Skin of body (tissue), 2 donors: ENCODE data around the gene PPIE. TPM values are rescaled to one million over a fixed set of nuclear protein-coding genes. Genes with fewer than 3 reads are reported as not detected.

Source experiments
- DNase-seq: peaks from one replicate; lab custom pipeline; 2025; lab: John Stamatoyannopoulos, UW
- total RNA-seq: library from RNA; depleted of rRNA; stranded (reverse); fragments of >200 nt; gene quantifications from one replicate; pipeline ENCODE4 v1.2.3, GENCODE V29; 2014

The PPIE gene
- total RNA-seq, 1 donor from 2014 or later, result 26.0 TPM

GRCh38 chr1:39720094-39720999 lies 18.3 kb upstream of the PPIE start:
- DNase-seq, result no peak

GRCh38 chr1:39721664-39722063 lies 17.0 kb upstream of the PPIE start:
- DNase-seq, result no peak

GRCh38 chr1:39722495-39722894 lies 16.2 kb upstream of the PPIE start:
- DNase-seq, result no peak

GRCh38 chr1:39726600-39726999 lies 12.1 kb upstream of the PPIE start:
- DNase-seq, result no peak

- DNase-seq, result no peak
These were observed 11.3 kb upstream of the PPIE start for GRCh38 chr1:39727221-39727931.

GRCh38 chr1:39727932-39728317 lies 10.8 kb upstream of the PPIE start:
- no peak for DNase-seq

- no peak for DNase-seq
These were observed 9.7 kb upstream of the PPIE start for GRCh38 chr1:39729030-39729429.

- DNase-seq, result no peak
These were observed 8.8 kb upstream of the PPIE start for GRCh38 chr1:39729842-39730241.

- DNase-seq, result no peak
These were observed 6.0 kb upstream of the PPIE start for GRCh38 chr1:39732730-39733129.

GRCh38 chr1:39733161-39733560 lies 5.5 kb upstream of the PPIE start:
- no peak for DNase-seq

GRCh38 chr1:39735731-39736130 lies 3.0 kb upstream of the PPIE start:
- no peak for DNase-seq

- DNase-seq, result no peak
These were observed 1.0 kb upstream of the PPIE start for GRCh38 chr1:39737546-39738169.

GRCh38 chr1:39745016-39745670 lies 6.5 kb downstream of the PPIE start:
- no peak for DNase-seq

- no peak for DNase-seq
These were observed 12.9 kb downstream of the PPIE start for GRCh38 chr1:39751595-39751994.

- DNase-seq, result no peak
These were observed 14.0 kb downstream of the PPIE start for GRCh38 chr1:39752703-39753102.

- no peak for DNase-seq
These were observed 14.7 kb downstream of the PPIE start for GRCh38 chr1:39753132-39754025.

- no peak for DNase-seq
These were observed 15.4 kb downstream of the PPIE start for GRCh38 chr1:39754026-39754570.

GRCh38 chr1:39754906-39755504 lies 16.3 kb downstream of the PPIE start:
- DNase-seq, result no peak

- DNase-seq, result no peak
These were observed 17.4 kb downstream of the PPIE start for GRCh38 chr1:39755965-39756659.
